Stimulated activated CD4-positive, alpha-beta T cell treated with anti-CD3 and anti-CD28 coated beads, Interleukin-4, amount 100 ng/mL, for 48 hours (primary cell): ENCODE measurements around the gene MBP.

Experiments
- DNase-seq, 2 donors: peaks; one replicate each; pipeline ENCODE4 v3.0.0-alpha.2; 2020; ENCODE audit warnings: low read depth in 2 of 2

The MBP gene

DNA sequence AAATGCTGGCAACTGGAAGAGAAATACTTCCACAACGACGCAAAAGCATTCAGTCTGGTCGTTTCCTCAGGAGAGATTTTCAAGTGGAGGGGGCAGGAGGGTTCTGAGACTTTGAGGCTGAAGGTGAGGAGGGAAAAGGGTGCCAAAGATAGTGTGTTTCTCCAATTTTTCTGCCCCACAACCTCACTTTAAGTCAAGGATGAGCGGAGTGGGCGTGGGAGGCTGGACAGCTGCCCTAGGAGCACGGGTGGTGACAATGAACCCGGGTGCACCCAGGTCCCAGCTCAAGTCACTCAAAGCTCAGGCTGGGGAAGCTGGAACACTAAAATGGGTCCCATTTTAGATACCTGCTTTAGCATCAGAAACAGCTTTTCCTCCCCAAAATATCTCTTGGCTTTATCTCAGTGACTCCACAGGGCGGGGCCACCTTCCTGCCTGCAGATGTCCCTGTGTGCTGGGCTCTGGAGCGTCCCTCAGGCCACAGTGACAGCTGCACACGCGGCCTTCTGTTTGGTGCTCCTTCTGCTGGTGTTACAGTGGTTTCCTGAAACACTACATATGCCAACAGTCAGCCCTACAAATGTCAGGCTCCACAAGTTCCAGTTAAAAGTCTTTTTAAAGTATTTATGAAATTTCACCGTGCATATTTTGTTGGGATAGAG lies 1.4 kb upstream of the MBP start:
- no peak for DNase-seq

DNA sequence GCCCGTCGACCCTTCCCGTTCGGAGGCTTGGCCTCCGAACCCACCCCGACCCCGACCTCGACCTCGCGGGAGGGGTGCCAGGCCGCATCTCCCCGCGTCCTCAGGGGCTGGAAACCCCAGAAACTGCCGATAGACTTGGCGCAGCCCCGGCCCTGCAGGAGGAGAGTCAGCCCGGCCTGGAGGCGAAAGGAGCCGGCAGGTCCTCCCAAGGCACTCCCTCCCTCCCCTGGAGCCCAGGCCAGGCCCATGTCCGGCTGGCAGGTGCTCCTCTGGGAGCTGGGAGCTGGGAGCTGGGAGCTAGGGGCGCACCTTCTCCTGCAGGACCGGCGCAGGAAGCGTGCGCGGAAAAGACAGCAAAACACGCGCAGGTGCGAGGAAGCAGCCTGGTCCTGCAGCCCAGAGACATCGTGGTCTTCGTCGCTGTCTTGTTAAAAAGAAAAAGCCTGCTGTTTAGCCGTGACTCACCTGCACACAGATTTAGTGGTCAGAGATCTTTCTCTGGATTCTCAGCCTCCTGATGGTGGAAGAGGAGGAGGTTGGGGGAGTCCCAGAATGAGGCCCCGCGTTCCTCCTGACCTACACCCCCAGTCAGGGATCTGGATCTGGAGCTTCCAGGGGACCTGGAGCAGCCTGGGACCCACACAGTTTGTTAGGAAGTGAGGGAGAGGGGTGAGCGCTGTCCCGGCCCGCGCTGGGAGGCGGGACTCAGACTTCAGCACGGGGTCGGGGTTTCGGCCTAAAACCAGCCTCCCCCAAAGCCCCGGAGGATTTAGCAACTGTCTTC lies 660 bp upstream of the MBP start:
- DNase-seq = no peak

DNA sequence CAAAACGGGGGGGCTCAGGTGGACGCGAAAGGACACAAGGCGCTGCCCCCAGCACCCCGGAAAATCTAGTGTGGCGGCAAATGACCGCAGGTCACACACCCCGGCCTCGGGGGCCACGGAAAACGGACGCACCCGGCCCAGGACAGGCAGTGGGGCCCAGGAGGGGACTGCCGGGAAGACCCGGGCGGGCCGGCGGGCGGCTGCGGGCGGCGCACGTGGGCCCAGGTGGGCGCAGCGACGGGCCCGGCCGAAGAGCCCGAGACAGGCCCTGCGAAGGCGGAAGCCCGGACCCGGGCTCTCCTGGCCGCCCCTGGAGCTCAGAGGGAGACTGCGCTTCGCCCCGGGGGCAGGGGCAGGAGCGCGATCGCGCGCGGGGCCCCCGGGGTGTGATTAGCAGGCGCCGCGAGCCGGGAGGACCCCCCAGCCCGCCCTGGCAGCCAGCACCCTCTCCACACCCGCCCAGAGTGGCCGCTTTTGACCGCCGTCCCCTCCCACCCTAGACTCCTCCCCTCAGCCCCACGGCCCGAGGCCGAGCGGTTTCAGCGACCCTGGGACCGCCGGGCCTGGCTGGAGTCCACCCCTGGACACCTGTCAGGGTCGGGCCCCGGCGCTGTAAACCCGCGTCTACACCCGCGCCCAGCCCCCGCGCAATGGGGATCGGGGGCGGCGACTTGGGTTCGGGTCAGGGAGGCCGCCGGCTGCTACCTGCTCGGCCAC lies 773 bp downstream of the MBP start:
- DNase-seq = no peak

DNA sequence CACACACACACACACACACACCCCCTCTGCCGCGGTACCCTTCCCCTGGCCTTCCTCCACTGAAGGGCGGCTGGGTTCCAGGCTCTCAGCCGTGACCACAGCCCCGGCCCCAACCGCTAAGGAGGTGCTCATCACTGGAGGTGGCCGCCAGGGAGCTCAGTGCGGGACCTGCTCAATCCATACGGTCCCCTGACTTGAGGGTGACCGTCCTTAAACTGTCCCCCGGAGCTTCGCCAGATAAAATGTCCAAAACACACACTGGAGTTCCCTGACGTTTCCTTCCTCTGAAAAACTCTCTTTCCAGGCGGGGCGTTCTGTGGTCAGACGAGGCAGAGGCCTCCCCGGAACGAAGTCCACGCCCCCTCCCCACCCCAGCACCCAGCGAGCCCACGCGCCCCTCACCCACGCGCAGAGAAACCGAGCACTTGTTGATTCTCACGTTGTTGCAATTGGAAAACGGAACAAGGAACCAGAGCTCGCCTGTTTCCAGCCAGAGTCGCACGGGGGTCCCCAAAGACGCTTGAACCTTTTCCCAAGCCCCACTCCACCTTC lies 1.4 kb downstream of the MBP start:
- no peak for DNase-seq

DNA sequence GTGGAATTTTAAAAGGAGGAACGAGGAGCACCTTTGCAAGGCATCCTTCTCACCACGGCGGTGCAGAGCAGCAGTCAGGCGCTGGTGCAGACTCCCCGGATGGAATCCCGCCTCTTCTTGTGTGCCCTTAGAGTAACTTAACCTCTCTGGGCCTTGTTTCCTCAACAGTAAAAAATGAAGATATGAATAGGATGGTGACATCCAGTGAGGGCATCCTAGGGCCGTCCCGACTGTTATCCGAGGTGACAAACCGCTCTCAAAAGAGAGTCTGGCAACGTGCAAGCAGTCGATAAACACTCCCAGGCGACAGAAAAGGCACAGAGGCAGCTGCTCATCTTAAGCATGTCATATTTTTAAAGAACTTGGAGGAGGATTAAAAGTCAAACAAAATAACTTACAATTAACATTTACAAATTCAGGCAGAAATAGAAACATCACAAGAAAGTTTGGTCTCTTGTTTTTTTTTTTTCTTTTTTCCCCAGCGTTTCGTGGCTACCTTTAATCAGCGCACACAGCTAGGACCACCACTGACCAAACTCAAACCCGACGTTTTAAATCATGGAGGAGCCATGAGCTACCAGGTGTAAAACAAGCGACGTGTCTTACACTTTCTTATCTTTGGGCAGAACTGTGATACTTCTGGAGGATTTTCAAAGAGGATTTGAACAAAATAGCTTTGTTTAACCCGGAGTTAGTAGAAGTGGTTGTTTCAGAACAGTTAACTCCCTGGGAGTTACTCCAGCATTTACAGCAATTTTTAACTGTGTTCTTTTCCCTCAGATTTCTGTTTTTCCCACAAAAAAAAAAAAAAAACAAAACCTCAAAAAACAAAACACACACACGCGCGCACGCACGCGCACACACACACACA lies 2.1 kb downstream of the MBP start:
- DNase-seq = no peak

DNA sequence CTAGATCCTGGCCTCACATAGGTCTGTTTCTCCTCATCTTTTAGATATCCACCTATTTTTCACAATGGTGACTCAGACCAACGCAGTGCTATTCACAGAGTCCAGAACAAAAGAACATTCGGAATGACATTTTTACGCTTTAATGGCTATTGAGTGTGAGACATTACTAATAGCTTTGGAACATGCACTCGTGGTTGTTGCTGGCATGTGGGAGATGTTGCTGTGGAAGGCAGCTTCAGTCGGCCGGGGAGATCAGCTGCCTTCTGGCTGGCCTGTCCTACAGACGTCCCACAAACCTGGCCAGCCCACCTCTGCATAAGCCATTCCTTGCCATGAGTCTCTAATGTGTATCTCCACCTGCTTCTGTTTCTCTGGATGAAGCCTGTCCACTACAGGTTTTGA lies 3.4 kb downstream of the MBP start:
- DNase-seq = no peak

DNA sequence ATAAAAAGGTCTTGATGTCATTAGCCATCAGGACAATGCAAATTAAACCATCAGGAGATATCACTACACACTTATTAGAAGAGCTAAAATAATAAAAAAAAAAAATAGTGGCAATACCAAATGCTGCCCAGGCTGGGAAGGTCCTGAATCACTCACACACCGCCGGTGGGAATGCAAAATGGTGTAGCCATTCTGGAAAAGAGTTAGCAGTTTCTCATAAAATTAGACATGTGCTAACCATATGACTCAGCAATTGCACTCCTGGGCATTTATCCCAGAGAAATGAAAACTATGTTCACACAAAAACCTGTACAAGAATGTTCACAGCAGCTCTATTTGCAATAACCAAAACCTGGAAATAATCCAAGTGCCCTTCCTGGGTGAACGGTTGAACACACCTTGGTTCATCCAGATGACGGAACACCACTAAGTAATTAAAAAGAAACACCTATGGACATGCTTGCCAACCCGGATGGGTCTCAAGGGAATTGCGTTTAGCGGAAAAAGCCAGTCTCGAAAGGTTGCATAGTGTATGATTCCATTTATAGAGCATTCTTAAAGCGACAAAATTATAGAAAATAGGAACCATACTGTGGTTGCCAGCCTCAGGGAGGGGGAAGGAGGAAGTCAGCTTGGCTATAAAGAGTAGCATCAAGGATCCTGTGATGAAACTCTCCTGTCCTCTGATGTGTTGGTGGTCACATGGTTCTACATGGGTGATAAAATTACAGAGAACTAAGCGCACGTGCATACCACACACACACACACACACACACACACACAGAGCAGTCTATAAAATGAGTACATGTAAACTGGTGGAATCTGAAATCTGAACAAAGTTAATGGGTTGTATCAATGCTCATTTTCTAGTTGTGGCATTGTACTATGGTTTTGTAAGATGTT lies 4.6 kb downstream of the MBP start:
- no peak for DNase-seq

DNA sequence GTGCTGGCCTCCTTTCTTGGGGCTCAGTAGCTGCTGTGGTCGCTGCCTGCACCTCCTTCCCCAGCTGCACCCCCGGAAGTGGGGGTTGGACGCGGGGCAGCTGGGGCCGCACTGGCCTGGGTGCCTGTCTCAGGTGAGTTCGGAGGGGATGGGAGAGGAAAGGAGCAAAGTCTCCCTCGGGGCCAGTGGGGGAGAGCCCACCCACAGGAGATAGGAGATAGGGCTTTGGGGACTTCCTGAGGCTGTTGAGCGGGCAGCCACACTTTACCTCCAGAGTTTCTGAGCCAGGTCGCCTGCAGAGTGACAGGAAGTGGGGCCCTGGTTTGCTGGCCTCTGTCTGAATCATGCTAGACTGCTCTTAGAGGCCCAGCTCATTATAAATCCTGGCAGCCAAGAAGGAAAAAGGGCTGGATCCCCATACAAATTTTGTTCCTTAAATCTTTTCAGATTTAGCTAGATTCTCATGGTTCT lies 8.1 kb downstream of the MBP start:
- DNase-seq = no peak

DNA sequence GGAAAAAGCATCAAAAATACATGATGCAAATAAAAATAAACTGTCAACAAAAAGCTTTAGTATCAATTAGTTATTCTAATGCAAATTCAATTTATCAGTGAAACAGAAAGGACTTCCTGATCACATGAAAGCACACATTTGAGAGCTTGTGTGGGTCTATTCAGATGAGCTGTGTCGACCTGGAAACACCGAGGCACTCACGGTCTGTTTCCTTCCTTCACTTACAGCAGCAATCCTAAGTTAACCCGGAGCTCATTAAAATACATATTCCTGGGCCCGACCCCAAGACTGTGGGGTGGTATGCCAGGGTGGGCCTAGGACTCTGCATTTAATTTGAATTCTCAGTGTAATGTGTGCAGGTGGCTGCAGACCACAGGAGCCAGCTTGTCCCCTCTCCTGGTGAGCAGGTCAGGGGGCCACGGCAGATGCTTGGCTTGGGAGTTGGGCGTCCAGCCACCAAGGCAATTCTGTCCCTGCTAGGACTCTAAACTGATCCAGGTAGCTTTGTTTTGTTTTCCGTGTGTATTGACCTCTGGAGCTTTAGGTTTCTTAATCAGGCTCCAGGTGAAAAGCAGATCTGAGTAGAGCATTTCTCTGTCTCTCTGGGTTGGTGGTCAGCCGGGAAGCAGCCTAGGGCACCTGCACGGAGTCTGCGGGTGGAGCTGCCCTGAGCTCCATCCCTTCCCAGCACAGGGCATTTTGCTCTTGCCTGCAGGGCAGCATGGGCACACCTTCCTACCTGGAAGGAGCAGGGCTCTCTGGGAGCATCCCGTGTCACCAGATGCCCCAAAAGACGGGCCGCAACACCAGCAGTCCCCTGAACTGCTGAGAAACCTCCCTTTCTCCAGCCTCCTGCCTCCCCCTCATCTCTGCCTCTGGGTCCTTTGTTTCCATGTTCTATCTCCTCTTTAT lies 9.0 kb downstream of the MBP start:
- DNase-seq = no peak

DNA sequence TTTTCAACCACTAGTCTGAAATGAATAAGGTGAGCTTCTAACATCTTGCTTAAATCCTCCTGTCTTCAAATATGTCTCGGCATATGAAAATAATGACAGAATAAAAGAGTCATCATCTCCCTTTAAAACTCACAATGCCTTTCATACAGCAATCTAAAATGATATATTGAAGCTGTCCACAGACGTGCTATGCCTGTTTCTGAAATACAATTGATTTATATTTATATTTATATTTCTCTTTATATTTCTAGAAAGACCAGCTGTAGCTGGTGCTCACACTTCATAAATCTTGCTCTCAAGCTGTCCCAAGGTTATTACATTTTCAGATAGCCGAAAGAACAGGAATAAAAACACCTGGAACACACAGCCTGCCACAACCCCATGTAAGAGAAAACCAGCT lies 11.1 kb downstream of the MBP start:
- DNase-seq = no peak

DNA sequence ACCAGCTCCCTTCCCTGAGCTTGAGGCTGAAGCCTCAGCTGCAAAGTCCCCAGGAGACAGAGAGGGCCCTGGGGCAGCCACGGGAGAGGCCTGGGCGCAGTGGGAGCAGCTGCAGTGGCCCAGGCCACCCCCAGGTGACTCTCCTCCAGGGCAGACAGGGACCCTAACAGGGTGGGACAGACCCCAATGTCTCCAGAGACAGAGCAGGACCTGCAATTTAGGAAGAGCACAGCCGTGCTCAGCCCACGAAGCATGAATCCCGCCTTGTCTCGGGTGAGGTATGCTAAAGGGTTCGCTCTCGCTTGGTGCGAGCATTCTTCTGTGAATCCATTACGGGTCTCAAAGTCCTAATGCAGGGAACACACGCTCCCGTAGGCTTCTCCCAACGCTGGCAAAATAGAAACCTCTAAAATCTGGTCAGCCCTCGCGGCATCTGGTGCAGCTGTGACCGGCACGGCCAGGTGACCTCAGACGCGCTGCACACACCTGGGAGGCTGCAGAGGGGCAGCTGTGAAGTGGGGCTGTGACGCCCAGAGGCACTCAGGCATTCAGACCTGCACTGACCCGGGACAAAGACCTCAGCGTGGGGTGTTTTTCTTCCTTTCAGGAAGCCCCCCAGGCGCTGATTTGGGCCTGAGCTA lies 12.6 kb downstream of the MBP start:
- no peak for DNase-seq

DNA sequence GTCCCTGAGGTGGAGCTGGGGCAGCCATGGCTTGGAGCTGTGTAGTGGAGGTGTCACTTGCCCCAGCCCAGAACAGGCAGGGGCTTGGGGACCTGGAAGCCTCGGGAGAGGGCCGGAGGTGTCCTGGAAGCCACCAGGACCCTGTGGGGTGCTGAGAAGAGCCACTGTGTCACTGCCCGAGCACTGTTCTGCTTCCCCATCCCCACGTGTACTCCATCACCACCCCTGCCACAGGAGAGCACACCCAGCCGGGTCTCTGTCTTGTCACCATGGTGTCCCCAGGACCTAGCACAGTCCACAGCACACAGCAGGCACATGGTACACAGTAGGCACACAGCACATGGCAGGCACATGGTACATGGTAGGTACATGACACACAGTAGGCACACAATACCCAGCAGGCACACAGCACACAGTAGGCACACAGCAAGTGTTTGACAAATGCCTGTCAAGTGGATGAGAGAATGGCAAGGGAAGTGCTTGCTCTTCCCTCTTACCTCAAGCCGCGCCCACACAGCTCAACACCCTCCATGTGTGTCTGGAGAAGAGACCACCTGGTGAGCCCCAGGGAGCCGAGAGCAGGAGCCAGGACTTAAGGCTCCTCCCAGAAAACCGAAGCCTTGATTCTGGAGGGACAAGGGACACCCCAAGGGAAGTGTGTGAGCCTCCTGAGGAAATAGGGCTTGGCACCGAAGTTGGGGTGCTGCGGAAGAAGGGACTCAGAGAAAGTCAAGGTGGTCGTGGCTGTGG lies 13.3 kb downstream of the MBP start:
- no peak for DNase-seq

DNA sequence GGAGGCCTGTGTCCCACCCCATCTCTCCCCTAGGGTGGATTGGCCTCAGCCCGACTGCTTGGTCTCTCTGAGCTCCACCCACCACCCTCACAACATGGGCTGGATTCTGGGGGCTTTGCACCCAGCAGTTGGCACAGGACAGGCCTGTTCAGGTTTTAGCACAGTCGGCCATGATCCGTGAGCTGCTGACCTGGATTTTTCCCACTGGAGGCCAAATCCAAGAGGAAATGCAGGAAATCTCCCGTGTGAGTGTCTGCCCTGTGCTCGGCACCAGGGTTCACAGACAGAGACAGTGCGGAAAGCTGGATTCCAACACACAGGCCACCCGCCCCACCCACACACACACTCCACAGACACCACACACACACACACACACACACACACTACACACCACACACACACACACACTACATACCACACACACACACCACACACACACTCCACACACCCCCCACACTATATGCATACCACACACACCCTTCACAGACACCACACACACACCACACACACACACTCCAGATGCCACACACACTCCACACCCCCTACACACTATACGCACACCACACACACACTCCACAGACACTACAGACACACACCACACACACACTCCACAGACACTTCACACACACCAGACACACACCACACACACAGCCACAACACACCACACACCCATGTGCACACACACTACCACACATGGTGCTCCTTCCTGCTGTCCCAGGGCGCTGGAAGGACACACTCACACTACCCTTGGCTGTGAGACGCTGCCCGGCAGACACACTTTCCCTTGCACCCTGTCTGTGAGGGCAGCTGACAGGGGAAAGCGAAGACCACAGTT lies 14.1 kb downstream of the MBP start:
- no peak for DNase-seq

DNA sequence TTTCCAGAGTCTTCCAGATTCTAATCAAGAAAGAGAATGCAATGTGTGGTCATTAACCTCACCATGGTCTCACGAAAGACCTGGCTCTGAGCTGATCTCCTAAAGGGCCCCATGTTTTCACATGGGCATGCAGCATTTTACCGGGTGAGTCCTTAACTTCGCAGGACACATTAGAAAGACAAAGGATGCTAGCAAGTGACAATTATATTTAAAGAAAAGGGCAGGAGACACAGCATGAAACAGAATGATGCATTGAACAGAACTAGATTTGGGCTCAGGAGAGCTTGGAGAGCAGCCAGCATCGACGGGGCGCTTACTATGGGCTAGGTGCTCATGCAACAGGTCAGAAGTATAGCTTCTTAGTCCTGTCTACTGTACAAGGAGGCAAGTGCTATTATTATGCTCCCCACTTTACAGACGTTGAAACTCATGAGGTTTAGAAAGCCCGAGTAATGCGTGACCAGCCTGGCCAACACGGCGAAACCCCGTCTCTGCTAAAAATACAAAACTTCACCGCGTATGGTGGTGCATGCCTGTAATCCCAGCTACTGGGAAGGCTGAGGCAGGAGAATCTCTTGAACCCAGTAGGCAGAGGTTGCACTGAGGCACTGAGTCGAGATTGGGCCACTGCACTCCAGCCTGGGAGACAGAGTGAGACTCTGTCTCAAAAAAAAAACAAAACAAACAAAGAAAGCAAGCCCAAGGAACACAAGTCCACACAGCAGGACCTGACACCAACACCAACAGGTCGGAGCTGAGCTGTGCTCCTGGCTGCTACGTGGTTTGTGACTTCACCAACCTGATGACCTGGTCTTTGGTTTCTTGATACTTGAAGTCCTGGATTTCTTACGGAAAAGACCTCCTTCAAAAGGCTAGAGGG lies 16.1 kb downstream of the MBP start:
- DNase-seq = no peak

DNA sequence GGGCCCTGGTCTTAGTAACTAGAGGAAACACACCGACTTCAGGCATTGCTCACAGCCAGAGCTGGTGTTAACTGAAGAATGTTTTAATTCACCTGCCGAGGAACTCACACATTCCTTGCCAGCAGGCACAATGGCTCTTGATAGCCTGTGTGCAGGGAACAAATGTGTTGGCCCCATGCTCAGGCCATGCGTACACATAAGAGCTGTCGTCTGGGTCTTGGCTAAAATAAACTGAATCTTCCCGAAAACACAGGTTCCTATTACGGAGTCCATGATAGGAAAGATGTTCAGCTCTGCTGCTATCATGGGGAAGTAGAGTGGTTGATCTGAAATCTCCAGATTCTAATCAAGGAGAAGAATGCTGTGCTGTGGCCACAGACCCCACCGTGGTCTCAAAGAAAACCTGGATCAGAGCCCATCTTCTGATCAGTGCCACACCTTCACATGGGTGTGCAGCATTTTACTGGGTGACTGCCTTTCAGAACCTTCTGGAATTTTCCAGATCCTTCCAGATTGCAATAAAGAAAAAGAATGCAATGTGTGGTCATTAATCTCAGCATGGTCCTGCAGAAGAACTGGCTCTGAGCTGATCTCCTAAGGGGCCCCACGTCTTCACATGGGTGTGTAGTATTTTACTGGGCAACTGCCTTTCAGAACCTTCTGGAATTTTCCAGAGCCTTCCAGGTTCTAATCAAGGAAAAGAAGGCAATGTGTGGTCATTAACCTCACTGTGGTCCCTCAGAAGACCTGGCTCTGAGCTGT lies 17.2 kb downstream of the MBP start:
- DNase-seq = no peak
